HEK293 (cell line): Measurements from ENCODE around the gene PNPLA6.

ENCODE experiments used
- CTCF ChIA-PET: fragments of 350-600 bp; formaldehyde crosslinking; extraction: SDS; loops from one replicate; lab custom pipeline; 2021; ENCODE audit warnings: antibody characterized with exemption; lab: Yijun Ruan, JAX
- POLR2A ChIA-PET: fragments of 300-600 bp; formaldehyde crosslinking; extraction: SDS; loops from one replicate; lab custom pipeline; 2020; ENCODE audit warnings: antibody characterized with exemption, inconsistent platforms; lab: Yijun Ruan, JAX
- H3K27ac ChIP-seq: fragments of 200-500 bp; sonication (Bioruptor generic); 2 replicates; pipeline ENCODE4 v1.5.1; 2014; ENCODE audit warnings: low read depth, low read length, control low read depth, inconsistent platforms; ENCODE audit errors: extremely low read depth
- H3K36me3 ChIP-seq, 2 experiments: fragments of 200-500 bp in 1 of 2; sonication (Bioruptor generic) in 1 of 2; 1 replicate in 1 of 2; 2 replicates in 1 of 2; pipeline ENCODE4 v1.5.1; 2014 to 2017; ENCODE audit warnings: inconsistent platforms in 2 of 2, low read length in 2 of 2; ENCODE audit not compliant: control insufficient read depth in 2 of 2, insufficient read depth in 1 of 2
- H3K4me1 ChIP-seq: fragments of 200-500 bp; sonication (Bioruptor generic); 2 replicates; pipeline ENCODE4 v1.5.1; 2014; ENCODE audit warnings: mild to moderate bottlenecking, low read length, inconsistent platforms; ENCODE audit not compliant: control insufficient read depth, insufficient read depth
- H3K4me3 ChIP-seq: 2 replicates; pipeline ENCODE4 v1.5.1; 2011; ENCODE audit warnings: low read depth, mild to moderate bottlenecking, control low read depth, low read length, moderate library complexity
- H3K9me3 ChIP-seq: fragments of 200-500 bp; sonication (Bioruptor generic); 2 replicates; pipeline ENCODE4 v1.5.1; 2014; ENCODE audit warnings: low read depth, low read length, inconsistent platforms; ENCODE audit not compliant: control insufficient read depth, insufficient read depth
- KLF9 ChIP-seq: fragments of 450-650 bp; formaldehyde crosslinking; IDR thresholded peaks from 2 replicates; pipeline ENCODE4 v1.5.1; 2016; ENCODE audit warnings: missing biosample characterization, missing genetic modification characterization, low read depth
- REST ChIP-seq: fragments of 450-650 bp; formaldehyde crosslinking; IDR thresholded peaks from 2 replicates; pipeline ENCODE4 v1.5.1; 2016; ENCODE audit warnings: missing biosample characterization, missing genetic modification characterization
- SP2 ChIP-seq: fragments of 450-650 bp; formaldehyde crosslinking; IDR thresholded peaks from 2 replicates; pipeline ENCODE4 v1.5.1; 2016; ENCODE audit warnings: missing biosample characterization, missing genetic modification characterization
- ZIC2 ChIP-seq: fragments of 450-650 bp; formaldehyde crosslinking; IDR thresholded peaks from 2 replicates; pipeline ENCODE4 v1.5.1; 2016; ENCODE audit warnings: missing biosample characterization, missing genetic modification characterization
- ZNF140 ChIP-seq: fragments of 450-650 bp; formaldehyde crosslinking; IDR thresholded peaks from 2 replicates; pipeline ENCODE4 v1.5.1; 2016; ENCODE audit warnings: missing biosample characterization, missing genetic modification characterization
- ZNF174 ChIP-seq: fragments of 450-650 bp; formaldehyde crosslinking; IDR thresholded peaks from 2 replicates; pipeline ENCODE4 v1.5.0; 2017; ENCODE audit warnings: missing biosample characterization, mild to moderate bottlenecking, missing genetic modification characterization
- ZNF449 ChIP-seq: fragments of 450-650 bp; formaldehyde crosslinking; IDR thresholded peaks from 2 replicates; pipeline ENCODE4 v1.5.1; 2017; ENCODE audit warnings: missing biosample characterization, mild to moderate bottlenecking, missing genetic modification characterization, moderate library complexity
- ZNF621 ChIP-seq: fragments of 450-650 bp; formaldehyde crosslinking; IDR thresholded peaks from 2 replicates; pipeline ENCODE4 v1.5.1; 2017; ENCODE audit warnings: missing biosample characterization, missing genetic modification characterization
- ZNF677 ChIP-seq: fragments of 450-650 bp; IDR thresholded peaks from 2 replicates; pipeline ENCODE4 v1.5.0; 2018; ENCODE audit warnings: missing biosample characterization, mild to moderate bottlenecking, missing genetic modification characterization, moderate library complexity
- TF ChIP-seq, protein P1 (sequence below): fragments of 450-650 bp; formaldehyde crosslinking; IDR thresholded peaks from 2 replicates; pipeline ENCODE4 v1.5.1; 2017; ENCODE audit warnings: missing biosample characterization, missing genetic modification characterization
- TF ChIP-seq, protein P2 (sequence below): fragments of 450-650 bp; formaldehyde crosslinking; IDR thresholded peaks from 2 replicates; pipeline ENCODE4 v1.5.1; 2017; ENCODE audit warnings: missing biosample characterization, missing genetic modification characterization

Gene PNPLA6

GRCh38 chr19:7507884-7508283, 27.6 kb upstream of the PNPLA6 start (continued):
- peak; percentile 51; the same call in 1 of the 2 replicates for TF ChIP-seq KLF9
- TF ChIP-seq ZIC2 (tag by site-specific recombination): 0 out of 2 replicates have a peak, but pooled peaks have one; percentile 14

DNA sequence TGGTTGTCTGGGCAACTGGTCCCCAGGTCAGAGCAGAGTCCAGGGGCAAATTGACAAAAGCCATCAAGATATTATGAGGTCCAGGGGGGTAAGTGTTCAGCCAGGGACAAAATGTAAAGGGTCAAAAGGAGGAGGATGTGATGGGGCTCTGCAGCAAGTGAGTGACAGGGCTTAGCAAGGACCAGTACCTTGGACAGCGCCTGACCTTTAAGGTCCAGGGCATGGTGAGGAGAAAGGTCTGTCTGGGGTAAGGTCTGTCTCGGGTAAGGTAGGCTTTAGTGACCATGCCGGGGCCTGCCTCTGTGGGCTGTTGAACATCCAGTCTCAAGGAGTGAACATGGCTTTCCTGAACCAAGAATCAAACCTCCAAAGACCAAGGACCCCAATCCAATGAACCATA, 25.9 kb upstream of the PNPLA6 start:
- Histone ChIP-seq H3K27ac (no peak overlapping the region), H3K9me3 (no peaks in the 10 kb centered on the region), H3K36me3 (no peaks in the 10 kb centered on the region), H3K4me1 (peaks cover 4% of the 10 kb centered on the region; the same call in 1 of the 2 replicates), H3K4me3 (no peak overlapping the region)
- ChIA-PET CTCF (no interaction called here), POLR2A (no interaction called here)
- no peak for TF ChIP-seq ZNF140 (tag by site-specific recombination)
- peak; percentile 98 for TF ChIP-seq REST

DNA sequence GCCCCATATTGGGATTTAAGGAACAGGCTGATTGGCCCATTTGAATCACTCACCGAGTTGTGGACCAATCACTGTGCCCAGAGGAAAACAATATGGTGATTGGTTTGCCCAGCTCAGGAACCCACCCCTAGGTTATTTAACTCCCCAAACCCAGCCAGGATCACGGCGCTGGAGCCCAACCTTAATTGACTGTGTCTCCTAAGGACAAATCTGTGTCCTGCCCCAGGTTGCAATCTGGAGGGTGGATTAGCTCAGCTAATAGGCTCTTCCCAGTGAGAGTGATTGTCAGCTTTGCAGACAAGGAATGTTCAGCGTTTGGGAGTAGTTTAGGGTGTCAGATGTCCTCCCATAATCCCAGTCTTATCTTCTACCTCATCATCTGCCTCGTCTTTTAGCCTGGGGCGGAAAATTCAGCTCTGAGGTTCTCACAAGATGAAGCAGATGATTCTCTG, 23.1 kb upstream of the PNPLA6 start:
- no peaks in the 10 kb centered on the region for H3K9me3 ChIP-seq
- POLR2A ChIA-PET: interaction anchor here (0.6 to 1.7 kb wide), 3 partner anchors 9 to 22 kb away, joined by 3 to 9 read pairs (median 7); partner anchors contain the start of gene MCOLN1
- no peak overlapping the region for H3K27ac ChIP-seq
- TF ChIP-seq, protein P1, sequence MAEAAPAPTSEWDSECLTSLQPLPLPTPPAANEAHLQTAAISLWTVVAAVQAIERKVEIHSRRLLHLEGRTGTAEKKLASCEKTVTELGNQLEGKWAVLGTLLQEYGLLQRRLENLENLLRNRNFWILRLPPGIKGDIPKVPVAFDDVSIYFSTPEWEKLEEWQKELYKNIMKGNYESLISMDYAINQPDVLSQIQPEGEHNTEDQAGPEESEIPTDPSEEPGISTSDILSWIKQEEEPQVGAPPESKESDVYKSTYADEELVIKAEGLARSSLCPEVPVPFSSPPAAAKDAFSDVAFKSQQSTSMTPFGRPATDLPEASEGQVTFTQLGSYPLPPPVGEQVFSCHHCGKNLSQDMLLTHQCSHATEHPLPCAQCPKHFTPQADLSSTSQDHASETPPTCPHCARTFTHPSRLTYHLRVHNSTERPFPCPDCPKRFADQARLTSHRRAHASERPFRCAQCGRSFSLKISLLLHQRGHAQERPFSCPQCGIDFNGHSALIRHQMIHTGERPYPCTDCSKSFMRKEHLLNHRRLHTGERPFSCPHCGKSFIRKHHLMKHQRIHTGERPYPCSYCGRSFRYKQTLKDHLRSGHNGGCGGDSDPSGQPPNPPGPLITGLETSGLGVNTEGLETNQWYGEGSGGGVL (tag by site-specific recombination): 0 out of 2 replicates have a peak, but pooled peaks have one; percentile 27
- peak; percentile 20; the same call in 1 of the 2 replicates for TF ChIP-seq SP2 (tag by site-specific recombination)
- TF ChIP-seq ZNF621 (tag by site-specific recombination): no peak
- TF ChIP-seq, protein P2, sequence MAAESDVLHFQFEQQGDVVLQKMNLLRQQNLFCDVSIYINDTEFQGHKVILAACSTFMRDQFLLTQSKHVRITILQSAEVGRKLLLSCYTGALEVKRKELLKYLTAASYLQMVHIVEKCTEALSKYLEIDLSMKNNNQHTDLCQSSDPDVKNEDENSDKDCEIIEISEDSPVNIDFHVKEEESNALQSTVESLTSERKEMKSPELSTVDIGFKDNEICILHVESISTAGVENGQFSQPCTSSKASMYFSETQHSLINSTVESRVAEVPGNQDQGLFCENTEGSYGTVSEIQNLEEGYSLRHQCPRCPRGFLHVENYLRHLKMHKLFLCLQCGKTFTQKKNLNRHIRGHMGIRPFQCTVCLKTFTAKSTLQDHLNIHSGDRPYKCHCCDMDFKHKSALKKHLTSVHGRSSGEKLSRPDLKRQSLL (tag by site-specific recombination): peak; percentile 73; the same call in 1 of the 2 replicates
- TF ChIP-seq ZNF677 (tag by site-specific recombination): no peak
- peak; percentile 81 for TF ChIP-seq ZNF449
- TF ChIP-seq ZNF174: no peak
- H3K4me1 ChIP-seq: peaks cover 4% of the 10 kb centered on the region
- H3K4me3 ChIP-seq: no peak overlapping the region
- no peaks in the 10 kb centered on the region for H3K36me3 ChIP-seq
- CTCF ChIA-PET: interaction anchor here (0.6 kb wide), 2 partner anchors 131 to 345 kb away, joined by 3 read pairs; no protein-coding TSS in a partner anchor
